Left lung (tissue), 10 donors: Measurements from ENCODE around the gene YBX1. TPM values are rescaled to one million over a fixed set of nuclear protein-coding genes. Genes with fewer than 3 reads are reported as not detected.

Source experiments
- ATAC-seq: fragments of 200-7000 bp; cut with Tn5 transposase; one replicate; pipeline ENCODE4 v1.9.1; 2020; ENCODE audit warnings: moderate library complexity
- DNase-seq, 4 donors: peaks; one replicate each; pipeline ENCODE4 v3.0.0-alpha.2; 2013 to 2020
- H3K27ac ChIP-seq, 2 donors: fragments of 200-600 bp; sonication (generic) in 1 of 2; one replicate each; pipeline versions ENCODE4 v1.5.0 to v1.8.0; 2020 to 2021
- H3K27me3 ChIP-seq, 2 donors: fragments of 200-600 bp; sonication (generic) in 1 of 2; one replicate each; pipeline versions ENCODE4 v1.5.0 to v1.8.0; 2020 to 2021
- H3K36me3 ChIP-seq, 2 donors: fragments of 200-600 bp; sonication (generic) in 1 of 2; one replicate each; pipeline versions ENCODE4 v1.5.0 to v1.8.0; 2020 to 2021
- H3K4me1 ChIP-seq, 2 donors: fragments of 200-600 bp; one replicate each; pipeline ENCODE4 v1.8.0; 2021
- H3K4me3 ChIP-seq, 2 donors: fragments of 200-600 bp; sonication (generic) in 1 of 2; one replicate each; pipeline versions ENCODE4 v1.5.0 to v1.8.0; 2020 to 2021; ENCODE audit warnings: mild to moderate bottlenecking in 1 of 2
- H3K9me3 ChIP-seq, 2 donors: fragments of 200-600 bp; sonication (generic) in 1 of 2; one replicate each; pipeline versions ENCODE4 v1.5.0 to v1.8.0; 2020 to 2021
- CTCF ChIP-seq, 2 donors: fragments of 200-600 bp; sonication (generic) in 1 of 2; IDR thresholded peaks; one replicate each; pipeline versions ENCODE4 v1.5.0 to v1.8.0; 2021; ENCODE audit warnings: antibody characterized with exemption in 2 of 2
- intact Hi-C, 2 donors: fragments of 100-400 bp; cut with DNase I; formaldehyde crosslinking; loops; one replicate each; pipeline versions ENCODE4 v1.11.2 to v1.14.2; 2022
- polyA plus RNA-seq, 6 donors: library from polyadenylated mRNA; unstranded; fragments of 120-200 nt; gene quantifications; one replicate each; pipeline ENCODE4 v1.2.1, GENCODE V29; 2013; ENCODE audit not compliant: insufficient read length in 6 of 6
- total RNA-seq, 2 donors: library from RNA; stranded (reverse); fragmentation: NEBNext Ultra II Directional; extraction: Animal tissue kit (Norgen Biotek cat#: 25700); gene quantifications; one replicate each; pipeline ENCODE4 v1.2.1, GENCODE V29; 2021
- donor health status: DM: no; HTN: yes; CAD: no.
- donor health status: DM: no; HTN: no; CAD: no.

The YBX1 gene
- total and polyA plus RNA-seq, 8 donors, result 461 to 685 (median 546) TPM

- intact Hi-C loops, result no loop called here
- H3K4me1 ChIP-seq, result peaks cover 0 to 5% of the 10 kb centered on the region in 2 donors
- DNase-seq (no peak), ATAC-seq (no peak)
- no peaks in the 10 kb centered on the region for H3K9me3 ChIP-seq
- H3K36me3 ChIP-seq, result peaks cover 4 to 89% of the 10 kb centered on the region in 2 donors
- H3K4me3 ChIP-seq, result no peak overlapping the region
- H3K27ac ChIP-seq, result no peak overlapping the region
- TF ChIP-seq CTCF (IDR thresholded peaks at IDR 0.05), result no peak
- H3K27me3 ChIP-seq, result no peaks in the 10 kb centered on the region
Measured at GRCh38 chr1:42753070-42753469, 70.9 kb downstream of the YBX1 start.

Other genes starting within 250 kb of the YBX1 start
- gene ZMYND12, start 226.4 kb upstream of the YBX1 start, total RNA-seq, result 1 to 10 TPM; 2.4 to 3.8 TPM
- 1 to 10 TPM; 1.7 to 5.3 (median 2.0) TPM for gene ZMYND12, start 226.4 kb upstream of the YBX1 start, polyA plus RNA-seq
- gene PPCS, start 225.9 kb upstream of the YBX1 start, total RNA-seq, result 10 to 100 TPM; 59.0 to 60.0 TPM
- 10 to 100 TPM; 63.0 to 72.9 (median 66.0) TPM for gene PPCS, start 225.9 kb upstream of the YBX1 start, polyA plus RNA-seq
- 1 to 10 TPM; 4.5 to 6.8 TPM for gene CCDC30, start 219.1 kb upstream of the YBX1 start, total RNA-seq
- gene CCDC30, start 219.1 kb upstream of the YBX1 start, polyA plus RNA-seq, result 10 to 100 TPM in 5 of 6 donors, 1 to 10 TPM in 1; 9.7 to 16.2 (median 13.9) TPM
- gene PPIH, start 24.0 kb upstream of the YBX1 start, total RNA-seq, result 10 to 100 TPM; 26.6 to 30.5 TPM
- gene PPIH, start 24.0 kb upstream of the YBX1 start, polyA plus RNA-seq, result 10 to 100 TPM; 52.4 to 65.2 (median 59.0) TPM
- not detected for gene CLDN19, start 57.8 kb downstream of the YBX1 start, total RNA-seq
- gene CLDN19, start 57.8 kb downstream of the YBX1 start, polyA plus RNA-seq, result 10 to 100 TPM; 16.5 to 24.1 (median 21.0) TPM
- 10 to 100 TPM; 47.4 to 76.1 TPM for gene P3H1, start 84.6 kb downstream of the YBX1 start, total RNA-seq
- gene P3H1, start 84.6 kb downstream of the YBX1 start, polyA plus RNA-seq, result 100 to 1,000 TPM in 1 of 6 donors, 10 to 100 TPM in 5; 82.1 to 101 (median 89.9) TPM
- gene C1orf50, start 84.8 kb downstream of the YBX1 start, total RNA-seq, result 1 to 10 TPM; 4.3 to 6.9 TPM
- 10 to 100 TPM in 4 of 6 donors, 1 to 10 TPM in 2; 8.6 to 15.0 (median 14.4) TPM for gene C1orf50, start 84.8 kb downstream of the YBX1 start, polyA plus RNA-seq
- under 1 TPM in 1 of 2 donors, not detected in 1; 0.17 TPM for gene TMEM269, start 102.6 kb downstream of the YBX1 start, total RNA-seq
- gene TMEM269, start 102.6 kb downstream of the YBX1 start, polyA plus RNA-seq, result 1 to 10 TPM in 5 of 6 donors, under 1 TPM in 1; 0.89 to 1.6 (median 1.4) TPM
- 10 to 100 TPM; 13.8 to 14.4 TPM for gene ERMAP, start 134.7 kb downstream of the YBX1 start, total RNA-seq
- 10 to 100 TPM; 26.9 to 31.6 (median 30.1) TPM for gene ERMAP, start 134.7 kb downstream of the YBX1 start, polyA plus RNA-seq
- gene SVBP, start 135.0 kb downstream of the YBX1 start, total RNA-seq, result 10 to 100 TPM; 15.7 to 16.4 TPM
- gene SVBP, start 135.0 kb downstream of the YBX1 start, polyA plus RNA-seq, result 10 to 100 TPM; 65.3 to 72.2 (median 68.7) TPM
- 10 to 100 TPM in 1 of 2 donors, 1 to 10 TPM in 1; 9.9 to 10.3 TPM for gene ZNF691, start 164.2 kb downstream of the YBX1 start, total RNA-seq
- 10 to 100 TPM; 17.0 to 22.2 (median 17.9) TPM for gene ZNF691, start 164.2 kb downstream of the YBX1 start, polyA plus RNA-seq